SK-N-SH treated with all-trans-retinoic acid at 6 μM for 48 hours (cell line): Measurements from ENCODE around the gene RGR.

Source experiments
- ATAC-seq: fragments of 200-7000 bp; cut with Tn5 transposase; 3 replicates; pipeline ENCODE4 v1.9.1; 2020; ENCODE audit warnings: mild to moderate bottlenecking, moderate library complexity
- ARNTL ChIP-seq: fragments of 450-650 bp; formaldehyde crosslinking; IDR thresholded peaks from 2 replicates; pipeline ENCODE4 v1.5.0; 2020; ENCODE audit warnings: low read depth, mild to moderate bottlenecking, moderate library complexity, borderline replicate concordance
- BACH2 ChIP-seq: fragments of 250-450 bp; sonication (Bioruptor Pico); IDR thresholded peaks from 2 replicates; pipeline ENCODE4 v1.9.0; 2021; ENCODE audit warnings: mild to moderate bottlenecking, borderline replicate concordance
- CREB5 ChIP-seq: fragments of 250-450 bp; sonication (Bioruptor Pico); IDR thresholded peaks from 2 replicates; pipeline ENCODE4 v1.5.1; 2020; ENCODE audit warnings: low read depth, mild to moderate bottlenecking, moderate library complexity
- CSDC2 ChIP-seq: fragments of 250-450 bp; sonication (Bioruptor Pico); IDR thresholded peaks from 2 replicates; pipeline ENCODE4 v1.5.0; 2020; ENCODE audit warnings: mild to moderate bottlenecking, moderate library complexity
- ESRRG ChIP-seq: fragments of 250-450 bp; sonication (Bioruptor Pico); IDR thresholded peaks from 2 replicates; pipeline ENCODE4 v1.6.1; 2021; ENCODE audit warnings: mild to moderate bottlenecking
- GLIS3 ChIP-seq: fragments of 250-450 bp; sonication (Bioruptor Pico); IDR thresholded peaks from 2 replicates; pipeline ENCODE4 v1.5.0; 2020; ENCODE audit warnings: mild to moderate bottlenecking, moderate library complexity
- ISL1 ChIP-seq: fragments of 250-450 bp; sonication (Bioruptor Pico); IDR thresholded peaks from 2 replicates; pipeline ENCODE4 v2.1.2; 2022; ENCODE audit warnings: mild to moderate bottlenecking, moderate library complexity
- OSR1 ChIP-seq: fragments of 250-450 bp; sonication (Bioruptor Pico); IDR thresholded peaks from 2 replicates; pipeline ENCODE4 v1.8.0; 2022; ENCODE audit warnings: moderate library complexity, mild to moderate bottlenecking, inconsistent platforms
- PPARA ChIP-seq: fragments of 250-450 bp; sonication (Bioruptor Pico); IDR thresholded peaks from 2 replicates; pipeline ENCODE4 v1.5.0; 2020; ENCODE audit warnings: mild to moderate bottlenecking, borderline replicate concordance
- RARB ChIP-seq: fragments of 250-450 bp; sonication (Bioruptor Pico); IDR thresholded peaks from 2 replicates; pipeline ENCODE4 v1.8.0; 2021; ENCODE audit warnings: mild to moderate bottlenecking, moderate library complexity
- SNAI2 ChIP-seq: fragments of 250-450 bp; sonication (Bioruptor Pico); IDR thresholded peaks from 2 replicates; pipeline ENCODE4 v1.5.0; 2020; ENCODE audit warnings: mild to moderate bottlenecking, moderate library complexity
- TOX ChIP-seq: fragments of 250-450 bp; sonication (Bioruptor Pico); IDR thresholded peaks from 2 replicates; pipeline ENCODE4 v1.8.0; 2021; ENCODE audit warnings: mild to moderate bottlenecking, moderate library complexity, borderline replicate concordance
- ZC3H10 ChIP-seq: fragments of 250-450 bp; sonication (Bioruptor Pico); IDR thresholded peaks from 2 replicates; pipeline ENCODE4 v1.5.1; 2021; ENCODE audit warnings: mild to moderate bottlenecking, moderate library complexity
- ZFP3 ChIP-seq: fragments of 250-450 bp; sonication (Bioruptor Pico); IDR thresholded peaks from 2 replicates; pipeline ENCODE4 v1.5.0; 2020; ENCODE audit warnings: mild to moderate bottlenecking, moderate library complexity
- ZFP30 ChIP-seq: fragments of 450-650 bp; formaldehyde crosslinking; IDR thresholded peaks from 2 replicates; pipeline ENCODE4 v1.5.0; 2022; ENCODE audit warnings: mild to moderate bottlenecking, moderate library complexity
- ZNF565 ChIP-seq: fragments of 450-650 bp; formaldehyde crosslinking; conservative IDR thresholded peaks from 2 replicates; pipeline ENCODE4 v1.5.0; 2020; ENCODE audit warnings: low read depth, mild to moderate bottlenecking, moderate library complexity
- ZNF70 ChIP-seq: fragments of 450-650 bp; formaldehyde crosslinking; IDR thresholded peaks from 2 replicates; pipeline ENCODE4 v1.5.0; 2020; ENCODE audit warnings: mild to moderate bottlenecking, moderate library complexity
- ZNF8 ChIP-seq: fragments of 450-650 bp; formaldehyde crosslinking; IDR thresholded peaks from 2 replicates; pipeline ENCODE4 v1.5.0; 2020; ENCODE audit warnings: mild to moderate bottlenecking, moderate library complexity
- TF ChIP-seq, protein P1 (sequence below): fragments of 250-450 bp; sonication (Bioruptor Pico); IDR thresholded peaks from 2 replicates; pipeline ENCODE4 v1.8.0; 2020; ENCODE audit warnings: mild to moderate bottlenecking, moderate library complexity, borderline replicate concordance
- TF ChIP-seq, protein P2 (sequence below): fragments of 250-450 bp; sonication (Bioruptor Pico); IDR thresholded peaks from 2 replicates; pipeline ENCODE4 v1.5.1; 2021; ENCODE audit warnings: mild to moderate bottlenecking, moderate library complexity

The RGR gene

GRCh38 chr10:84197643-84198042, 47.2 kb upstream of the RGR start:
- TF ChIP-seq BACH2 (CRISPR knock-in tag) (no peak), ESRRG (CRISPR knock-in tag) (no peak), CREB5 (CRISPR knock-in tag) (no peak), RARB (CRISPR knock-in tag) (no peak), PPARA (CRISPR knock-in tag) (no peak)
- TF ChIP-seq, protein P1, sequence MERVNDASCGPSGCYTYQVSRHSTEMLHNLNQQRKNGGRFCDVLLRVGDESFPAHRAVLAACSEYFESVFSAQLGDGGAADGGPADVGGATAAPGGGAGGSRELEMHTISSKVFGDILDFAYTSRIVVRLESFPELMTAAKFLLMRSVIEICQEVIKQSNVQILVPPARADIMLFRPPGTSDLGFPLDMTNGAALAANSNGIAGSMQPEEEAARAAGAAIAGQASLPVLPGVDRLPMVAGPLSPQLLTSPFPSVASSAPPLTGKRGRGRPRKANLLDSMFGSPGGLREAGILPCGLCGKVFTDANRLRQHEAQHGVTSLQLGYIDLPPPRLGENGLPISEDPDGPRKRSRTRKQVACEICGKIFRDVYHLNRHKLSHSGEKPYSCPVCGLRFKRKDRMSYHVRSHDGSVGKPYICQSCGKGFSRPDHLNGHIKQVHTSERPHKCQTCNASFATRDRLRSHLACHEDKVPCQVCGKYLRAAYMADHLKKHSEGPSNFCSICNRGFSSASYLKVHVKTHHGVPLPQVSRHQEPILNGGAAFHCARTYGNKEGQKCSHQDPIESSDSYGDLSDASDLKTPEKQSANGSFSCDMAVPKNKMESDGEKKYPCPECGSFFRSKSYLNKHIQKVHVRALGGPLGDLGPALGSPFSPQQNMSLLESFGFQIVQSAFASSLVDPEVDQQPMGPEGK (CRISPR knock-in tag): no peak
- TF ChIP-seq, protein P2, sequence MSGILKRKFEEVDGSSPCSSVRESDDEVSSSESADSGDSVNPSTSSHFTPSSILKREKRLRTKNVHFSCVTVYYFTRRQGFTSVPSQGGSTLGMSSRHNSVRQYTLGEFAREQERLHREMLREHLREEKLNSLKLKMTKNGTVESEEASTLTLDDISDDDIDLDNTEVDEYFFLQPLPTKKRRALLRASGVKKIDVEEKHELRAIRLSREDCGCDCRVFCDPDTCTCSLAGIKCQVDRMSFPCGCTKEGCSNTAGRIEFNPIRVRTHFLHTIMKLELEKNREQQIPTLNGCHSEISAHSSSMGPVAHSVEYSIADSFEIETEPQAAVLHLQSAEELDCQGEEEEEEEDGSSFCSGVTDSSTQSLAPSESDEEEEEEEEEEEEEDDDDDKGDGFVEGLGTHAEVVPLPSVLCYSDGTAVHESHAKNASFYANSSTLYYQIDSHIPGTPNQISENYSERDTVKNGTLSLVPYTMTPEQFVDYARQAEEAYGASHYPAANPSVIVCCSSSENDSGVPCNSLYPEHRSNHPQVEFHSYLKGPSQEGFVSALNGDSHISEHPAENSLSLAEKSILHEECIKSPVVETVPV (CRISPR knock-in tag): no peak
- TF ChIP-seq, all 23 proteins: peak for 0
- no peak for ATAC-seq

DNA sequence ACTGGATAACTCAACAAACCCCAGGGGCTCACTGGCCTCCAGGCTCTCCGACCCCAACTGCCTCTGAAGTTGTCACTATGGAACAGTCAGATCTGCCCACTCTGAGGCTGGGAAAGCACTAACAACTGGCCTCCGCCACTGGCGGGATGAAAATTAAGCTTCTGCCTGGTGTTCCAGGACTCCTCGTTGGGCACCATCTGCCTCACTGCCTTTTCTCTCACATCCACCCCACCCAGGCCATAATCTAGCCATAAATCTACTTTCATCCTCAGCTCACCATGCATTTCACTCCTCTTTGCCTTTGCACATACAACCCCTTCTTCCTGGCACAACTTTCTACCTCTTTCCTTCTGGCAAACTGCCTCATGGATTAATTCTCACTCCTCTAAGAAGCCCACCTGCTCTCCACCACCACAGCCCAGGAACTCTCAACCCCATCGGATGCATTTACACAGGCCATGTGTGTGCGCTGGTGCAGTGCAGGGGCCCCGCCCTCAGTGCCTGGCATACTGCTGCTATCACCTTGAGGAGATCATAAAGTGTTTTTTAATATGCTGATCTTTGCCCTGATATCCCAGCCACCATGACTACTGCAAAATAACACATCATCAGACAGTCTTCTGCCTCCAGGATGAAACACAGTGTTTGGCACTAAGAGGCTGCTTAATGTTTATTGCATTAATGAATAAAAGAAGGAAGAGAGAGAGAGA, 46.5 kb upstream of the RGR start:
- TF ChIP-seq BACH2 (CRISPR knock-in tag) (no peak), SNAI2 (CRISPR knock-in tag) (no peak), RARB (CRISPR knock-in tag) (no peak), OSR1 (no peak), CSDC2 (no peak), ZNF8 (CRISPR knock-in tag) (no peak)
- TF ChIP-seq, protein P2 (CRISPR knock-in tag): no peak
- ATAC-seq: no peak

DNA sequence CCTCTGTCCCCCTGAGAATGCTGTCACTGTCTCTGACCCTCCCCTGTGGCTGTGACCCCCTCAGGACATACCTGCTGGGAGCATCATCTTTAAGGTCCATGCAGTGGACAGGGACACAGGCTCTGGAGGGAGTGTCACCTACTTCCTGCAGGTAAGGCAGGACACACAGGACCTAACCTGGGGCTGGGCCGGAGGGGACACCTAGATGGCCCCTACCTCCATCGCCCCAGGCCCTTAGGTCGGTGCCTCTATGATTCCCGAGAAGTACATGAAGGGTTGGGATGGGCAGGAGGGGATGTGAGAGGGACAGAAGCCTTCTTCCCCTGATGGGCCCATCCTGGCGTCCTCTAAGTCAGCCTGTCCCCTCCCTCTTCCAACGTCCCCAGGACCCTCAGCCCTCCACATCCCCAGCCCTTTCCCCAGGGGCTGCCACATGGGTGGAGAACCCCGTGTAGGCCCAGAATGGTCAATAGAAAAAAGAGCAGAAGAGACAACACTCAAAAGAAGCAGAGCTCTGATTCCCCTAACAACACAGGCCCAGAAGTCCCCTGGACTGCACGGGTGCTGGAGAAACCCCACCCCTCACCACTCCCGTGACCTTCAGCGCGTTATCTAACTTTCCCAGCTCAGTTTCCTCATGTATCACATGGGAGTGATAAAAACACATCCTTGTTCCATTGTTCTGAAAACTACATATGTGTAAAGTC, 44.2 kb upstream of the RGR start:
- ATAC-seq: no peak
- TF ChIP-seq SNAI2 (CRISPR knock-in tag) (no peak), ESRRG (CRISPR knock-in tag) (no peak), CSDC2 (no peak), ZC3H10 (CRISPR knock-in tag) (no peak), RARB (CRISPR knock-in tag) (no peak), ZNF565 (CRISPR knock-in tag) (no peak), GLIS3 (CRISPR knock-in tag) (no peak), TOX (CRISPR knock-in tag) (no peak), ARNTL (no peak), ZFP3 (CRISPR knock-in tag) (no peak)

DNA sequence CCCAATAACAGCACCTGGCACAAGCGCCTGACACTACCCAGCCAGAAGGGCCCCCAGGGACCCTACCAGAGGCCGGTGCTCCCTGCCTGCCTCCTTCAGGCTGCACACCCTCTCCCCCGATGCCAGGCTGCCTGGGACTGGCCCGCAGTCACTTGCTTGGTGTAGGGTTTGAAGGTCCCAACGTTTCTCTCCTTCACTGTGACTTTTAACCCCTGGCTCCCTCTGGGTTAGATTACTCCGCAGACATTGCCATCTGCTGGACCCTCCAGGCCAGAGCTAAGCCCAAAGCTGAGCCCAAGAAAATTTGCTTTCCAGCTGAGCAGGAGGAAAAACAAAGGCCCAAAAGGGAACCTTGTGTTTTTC, 43.6 kb upstream of the RGR start:
- no peak for ATAC-seq
- no peak for TF ChIP-seq ISL1
- TF ChIP-seq ZC3H10 (CRISPR knock-in tag): no peak
- no peak for TF ChIP-seq ZNF8 (CRISPR knock-in tag)
- TF ChIP-seq GLIS3 (CRISPR knock-in tag): no peak
- TF ChIP-seq CSDC2: no peak
- no peak for TF ChIP-seq ZNF70 (CRISPR knock-in tag)
- no peak for TF ChIP-seq ZFP3 (CRISPR knock-in tag)

DNA sequence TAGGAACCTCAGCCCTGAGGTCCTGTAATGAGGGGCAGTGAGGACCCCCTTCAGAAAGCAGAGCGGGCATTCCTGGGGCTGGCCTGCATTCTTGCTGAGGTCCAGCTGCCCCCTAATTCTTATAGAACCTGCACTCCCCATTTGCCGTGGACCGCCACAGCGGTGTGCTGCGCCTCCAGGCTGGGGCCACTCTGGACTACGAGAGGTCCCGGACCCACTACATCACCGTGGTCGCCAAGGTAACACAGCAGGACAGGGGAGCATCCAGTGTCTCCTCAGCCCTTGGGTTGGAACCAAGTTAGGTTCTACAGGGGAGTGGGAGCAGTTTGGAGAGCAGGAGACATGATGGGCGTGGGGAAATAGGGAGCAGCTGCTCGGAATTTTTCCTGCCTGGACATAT, 43.2 kb upstream of the RGR start:
- no peak for TF ChIP-seq ZFP30 (CRISPR knock-in tag)
- TF ChIP-seq TOX (CRISPR knock-in tag): no peak
- no peak for TF ChIP-seq BACH2 (CRISPR knock-in tag)
- no peak for TF ChIP-seq ZC3H10 (CRISPR knock-in tag)
- TF ChIP-seq ARNTL: no peak
- TF ChIP-seq, all 23 proteins: peak for 0
- no peak for ATAC-seq
